Left lung (tissue), 10 donors: ENCODE data around the gene NPL. TPM values are rescaled to one million over a fixed set of nuclear protein-coding genes. Genes with fewer than 3 reads are reported as not detected.

Source experiments
- ATAC-seq: fragments of 200-7000 bp; cut with Tn5 transposase; one replicate; pipeline ENCODE4 v1.9.1; 2020; ENCODE audit warnings: moderate library complexity
- DNase-seq, 4 donors: peaks; one replicate each; pipeline ENCODE4 v3.0.0-alpha.2; 2013 to 2020
- H3K27ac ChIP-seq, 2 donors: fragments of 200-600 bp; sonication (generic) in 1 of 2; one replicate each; pipeline versions ENCODE4 v1.5.0 to v1.8.0; 2020 to 2021
- H3K27me3 ChIP-seq, 2 donors: fragments of 200-600 bp; sonication (generic) in 1 of 2; one replicate each; pipeline versions ENCODE4 v1.5.0 to v1.8.0; 2020 to 2021
- H3K36me3 ChIP-seq, 2 donors: fragments of 200-600 bp; sonication (generic) in 1 of 2; one replicate each; pipeline versions ENCODE4 v1.5.0 to v1.8.0; 2020 to 2021
- H3K4me1 ChIP-seq, 2 donors: fragments of 200-600 bp; one replicate each; pipeline ENCODE4 v1.8.0; 2021
- H3K4me3 ChIP-seq, 2 donors: fragments of 200-600 bp; sonication (generic) in 1 of 2; one replicate each; pipeline versions ENCODE4 v1.5.0 to v1.8.0; 2020 to 2021; ENCODE audit warnings: mild to moderate bottlenecking in 1 of 2
- H3K9me3 ChIP-seq, 2 donors: fragments of 200-600 bp; sonication (generic) in 1 of 2; one replicate each; pipeline versions ENCODE4 v1.5.0 to v1.8.0; 2020 to 2021
- intact Hi-C, 2 donors: fragments of 100-400 bp; cut with DNase I; formaldehyde crosslinking; loops; one replicate each; pipeline versions ENCODE4 v1.11.2 to v1.14.2; 2022
- polyA plus RNA-seq, 6 donors: library from polyadenylated mRNA; unstranded; fragments of 120-200 nt; gene quantifications; one replicate each; pipeline ENCODE4 v1.2.1, GENCODE V29; 2013; ENCODE audit not compliant: insufficient read length in 6 of 6
- total RNA-seq, 2 donors: library from RNA; stranded (reverse); fragmentation: NEBNext Ultra II Directional; extraction: Animal tissue kit (Norgen Biotek cat#: 25700); gene quantifications; one replicate each; pipeline ENCODE4 v1.2.1, GENCODE V29; 2021
- TF ChIP-seq, protein P1 (sequence below), 2 donors: fragments of 200-600 bp; sonication (generic) in 1 of 2; IDR thresholded peaks; one replicate each; pipeline versions ENCODE4 v1.5.0 to v1.8.0; 2021; ENCODE audit warnings: antibody characterized with exemption in 2 of 2
- donor health status: DM: no; HTN: yes; CAD: no.
- donor health status: DM: no; HTN: no; CAD: no.

Gene NPL
- total and polyA plus RNA-seq, 8 donors: 6.4 to 73.5 (median 8.6) TPM

DNA sequence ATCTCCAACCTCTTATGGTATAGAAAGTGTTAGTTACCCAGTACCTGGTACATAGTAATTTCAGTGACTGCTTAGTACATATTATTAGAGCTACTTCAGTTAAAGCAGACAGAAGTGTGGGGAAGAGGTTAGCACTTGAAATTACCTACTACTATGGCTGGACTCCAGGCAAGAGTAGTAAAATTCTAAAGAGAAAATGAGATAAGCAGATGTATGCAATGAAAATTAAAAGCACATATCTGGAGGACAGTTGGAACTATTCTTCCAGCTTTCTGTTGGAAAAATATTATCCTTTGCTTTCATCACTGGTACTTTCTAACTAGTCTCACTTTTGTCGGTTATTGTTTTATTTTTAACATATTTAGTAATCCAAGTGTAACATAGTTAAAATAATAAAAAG, 73.3 kb downstream of the NPL start:
- peaks cover 13 to 100% of the 10 kb centered on the region in 2 donors for H3K36me3 ChIP-seq
- H3K4me1 ChIP-seq: no peaks in the 10 kb centered on the region
- ATAC-seq: no peak
- H3K27ac ChIP-seq: no peak overlapping the region
- H3K4me3 ChIP-seq: no peak overlapping the region
- DNase-seq: no peak
- intact Hi-C loops: no loop called here
- no peaks in the 10 kb centered on the region for H3K27me3 ChIP-seq
- TF ChIP-seq, protein P1, sequence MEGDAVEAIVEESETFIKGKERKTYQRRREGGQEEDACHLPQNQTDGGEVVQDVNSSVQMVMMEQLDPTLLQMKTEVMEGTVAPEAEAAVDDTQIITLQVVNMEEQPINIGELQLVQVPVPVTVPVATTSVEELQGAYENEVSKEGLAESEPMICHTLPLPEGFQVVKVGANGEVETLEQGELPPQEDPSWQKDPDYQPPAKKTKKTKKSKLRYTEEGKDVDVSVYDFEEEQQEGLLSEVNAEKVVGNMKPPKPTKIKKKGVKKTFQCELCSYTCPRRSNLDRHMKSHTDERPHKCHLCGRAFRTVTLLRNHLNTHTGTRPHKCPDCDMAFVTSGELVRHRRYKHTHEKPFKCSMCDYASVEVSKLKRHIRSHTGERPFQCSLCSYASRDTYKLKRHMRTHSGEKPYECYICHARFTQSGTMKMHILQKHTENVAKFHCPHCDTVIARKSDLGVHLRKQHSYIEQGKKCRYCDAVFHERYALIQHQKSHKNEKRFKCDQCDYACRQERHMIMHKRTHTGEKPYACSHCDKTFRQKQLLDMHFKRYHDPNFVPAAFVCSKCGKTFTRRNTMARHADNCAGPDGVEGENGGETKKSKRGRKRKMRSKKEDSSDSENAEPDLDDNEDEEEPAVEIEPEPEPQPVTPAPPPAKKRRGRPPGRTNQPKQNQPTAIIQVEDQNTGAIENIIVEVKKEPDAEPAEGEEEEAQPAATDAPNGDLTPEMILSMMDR (IDR thresholded peaks at IDR 0.05): no peak
- no peaks in the 10 kb centered on the region for H3K9me3 ChIP-seq

DNA sequence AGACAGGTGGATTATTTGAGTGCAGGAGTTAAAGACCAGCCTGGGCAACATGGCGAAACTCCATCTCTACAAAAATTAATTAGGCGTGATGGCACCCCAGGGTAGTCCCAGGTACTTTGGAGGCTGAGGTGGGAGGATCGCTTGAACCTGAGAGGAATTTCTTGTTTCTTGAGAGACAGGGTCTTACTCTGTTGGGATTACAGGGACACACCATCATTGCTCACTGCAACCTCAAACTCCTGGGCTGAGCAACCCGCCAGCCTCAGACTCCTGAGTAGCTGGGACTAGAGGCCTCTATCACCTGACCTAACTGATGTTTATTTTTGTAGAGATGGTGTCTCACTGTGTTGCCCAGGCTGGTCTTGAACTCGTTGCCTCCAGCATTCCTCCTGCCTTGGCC, 74.4 kb downstream of the NPL start:
- intact Hi-C loops: no loop called here
- TF ChIP-seq, protein P1 (IDR thresholded peaks at IDR 0.05): no peak

DNA sequence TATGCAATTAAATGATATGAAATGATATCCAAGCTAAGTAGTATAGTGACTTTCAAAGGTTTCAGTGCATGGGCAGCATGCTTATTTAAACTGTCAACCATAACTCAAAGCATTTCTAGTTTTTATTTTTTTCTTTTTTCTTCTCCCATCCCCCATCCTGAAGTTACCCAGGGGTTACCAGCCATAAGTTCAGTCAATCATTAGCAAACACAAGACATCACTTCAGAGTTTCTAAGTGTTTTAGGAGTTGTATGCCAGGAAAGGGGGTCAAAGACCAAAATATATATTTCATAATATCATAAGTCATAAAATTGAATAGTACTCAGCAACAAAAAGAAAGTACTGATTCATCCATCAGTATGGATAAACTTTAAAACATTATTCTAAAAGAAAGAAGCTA, 78.3 kb downstream of the NPL start:
- TF ChIP-seq, protein P1 (IDR thresholded peaks at IDR 0.05): no peak
- no peaks in the 10 kb centered on the region for H3K4me1 ChIP-seq
- ATAC-seq (no peak), DNase-seq (no peak)
- H3K27ac ChIP-seq: no peak overlapping the region
- no peaks in the 10 kb centered on the region for H3K9me3 ChIP-seq
- H3K27me3 ChIP-seq: no peaks in the 10 kb centered on the region
- intact Hi-C loops: no loop called here
- H3K4me3 ChIP-seq: no peak overlapping the region
- H3K36me3 ChIP-seq: peaks cover 0 to 100% of the 10 kb centered on the region in 2 donors

More for the DNA sequence above, 74.4 kb downstream of the NPL start:
- no peak overlapping the region for H3K4me3 ChIP-seq
- no peaks in the 10 kb centered on the region for H3K27me3 ChIP-seq
- H3K9me3 ChIP-seq: no peaks in the 10 kb centered on the region
- DNase-seq (no peak), ATAC-seq (no peak)
- peaks cover 5 to 100% of the 10 kb centered on the region in 2 donors for H3K36me3 ChIP-seq
- no peak overlapping the region for H3K27ac ChIP-seq
- no peaks in the 10 kb centered on the region for H3K4me1 ChIP-seq

DNA sequence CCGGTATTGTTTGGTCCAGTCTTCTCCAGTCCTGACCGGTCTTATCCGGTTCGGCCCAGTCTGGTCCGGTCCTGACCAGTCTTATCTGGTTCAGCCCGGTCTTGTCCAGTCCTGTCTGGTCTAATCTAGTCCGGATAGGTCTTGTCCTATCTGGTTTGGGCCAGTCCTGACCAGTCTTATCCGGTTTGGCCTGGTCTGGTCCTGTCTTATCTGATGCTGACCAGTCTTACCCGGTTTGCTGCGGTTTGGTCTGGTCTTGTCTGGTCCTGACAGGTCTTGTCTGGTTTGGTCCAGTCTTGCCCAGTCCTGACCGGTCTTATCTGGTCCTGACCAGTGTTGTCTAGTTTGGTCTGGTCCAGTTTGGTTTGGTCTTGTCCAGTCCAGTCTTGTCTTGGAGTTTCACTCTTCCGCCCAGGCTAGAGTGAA, 79.7 kb downstream of the NPL start:
- ATAC-seq (peak; percentile 47), DNase-seq (peak in 1 of 4 donors; percentile 10)
- H3K9me3 ChIP-seq: no peaks in the 10 kb centered on the region
- no peaks in the 10 kb centered on the region for H3K4me1 ChIP-seq
- TF ChIP-seq, protein P1 (IDR thresholded peaks at IDR 0.05): no peak
- no peak overlapping the region for H3K4me3 ChIP-seq
- intact Hi-C loops: no loop called here
- H3K36me3 ChIP-seq: peaks cover 0 to 100% of the 10 kb centered on the region in 2 donors
- H3K27ac ChIP-seq: no peak overlapping the region
- no peaks in the 10 kb centered on the region for H3K27me3 ChIP-seq

DNA sequence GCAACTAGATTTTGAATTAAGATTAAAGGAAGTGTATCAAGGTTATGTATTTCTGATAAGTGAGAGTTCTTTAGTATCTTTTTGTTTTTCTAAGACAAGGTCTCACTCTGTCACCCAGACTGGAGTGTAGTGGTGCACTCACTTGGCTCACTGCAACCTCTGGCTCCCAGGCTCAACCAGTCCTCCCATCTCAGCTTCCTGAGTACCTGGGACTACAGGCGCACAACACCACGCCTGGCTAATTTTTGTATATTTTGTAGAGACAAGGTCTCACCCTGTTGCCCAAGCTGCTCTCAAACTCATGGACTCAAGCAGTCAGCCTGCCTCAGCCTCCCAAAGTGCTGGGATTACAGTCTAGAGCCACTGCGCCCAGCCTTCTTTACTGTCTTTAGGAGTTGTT, 83.3 kb downstream of the NPL start:
- DNase-seq (no peak), ATAC-seq (no peak)
- Histone ChIP-seq H3K4me1 (no peaks in the 10 kb centered on the region), H3K27me3 (no peaks in the 10 kb centered on the region), H3K9me3 (no peaks in the 10 kb centered on the region), H3K4me3 (no peak overlapping the region), H3K36me3 (peaks cover under 1 to 100% of the 10 kb centered on the region in 2 donors), H3K27ac (no peak overlapping the region)
- intact Hi-C loops: no loop called here
- TF ChIP-seq, protein P1 (IDR thresholded peaks at IDR 0.05): no peak
